ENCODE results near the gene ERBB2.
"Not testable (repeated sequence)": the region's sequence is repeated elsewhere in the genome, so short reads cannot be mapped to it uniquely, and the experiment has no call there.

ERBB2 gene

DNA sequence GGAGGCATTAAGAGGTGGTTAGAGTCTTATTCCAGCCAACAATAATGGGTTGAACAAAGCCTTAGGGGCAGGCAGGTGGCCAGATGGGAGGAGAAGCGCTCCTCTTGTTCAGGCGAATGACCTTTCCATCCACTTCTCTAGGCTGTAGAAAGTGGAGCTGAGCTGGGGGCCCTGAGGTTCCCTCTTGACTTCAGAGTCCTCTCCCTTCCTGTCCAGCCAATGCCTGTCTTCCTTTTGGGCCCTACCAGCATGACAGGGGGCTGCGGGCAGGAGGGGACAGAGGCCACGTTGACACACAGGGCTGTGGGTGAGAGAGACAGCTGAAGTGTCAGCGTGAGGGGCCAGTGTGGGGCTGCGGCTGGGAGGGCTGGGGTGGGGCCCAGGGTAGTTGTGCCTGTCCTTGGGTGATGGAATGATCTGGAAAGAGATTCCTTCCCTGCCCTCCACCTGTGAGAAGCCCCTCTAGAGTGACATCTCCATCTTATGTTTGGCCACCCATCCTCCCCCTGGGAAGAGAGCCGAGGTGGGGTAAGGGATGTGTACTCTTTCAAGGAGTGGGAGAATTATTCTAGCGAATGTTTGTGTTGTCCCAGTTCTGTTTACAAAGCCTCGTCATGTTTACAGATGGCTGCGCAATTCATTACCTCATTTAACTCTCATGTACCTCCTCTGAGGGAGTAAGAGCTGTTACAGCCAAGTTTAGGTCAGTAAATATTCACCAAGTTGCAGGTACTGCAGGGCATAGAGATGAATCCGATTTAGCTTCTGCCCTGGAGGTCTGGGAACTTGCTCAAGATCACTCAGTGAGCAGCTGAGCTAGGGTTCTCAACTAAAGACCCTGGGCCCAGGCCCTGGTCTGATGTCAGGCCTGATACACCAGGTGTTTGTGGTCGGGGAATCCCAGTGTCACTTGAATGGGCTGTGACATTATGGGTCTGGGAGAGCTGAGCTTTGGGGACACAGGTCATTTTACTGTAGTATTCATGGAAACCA, 3.3 kb downstream of the ERBB2 start:
- no peaks in the 10 kb centered on the region for H3K9me3 Mint-ChIP-seq
- H3K4me3 Mint-ChIP-seq, result no peak overlapping the region
- no peaks in the 10 kb centered on the region for H3K36me3 Mint-ChIP-seq
- peaks cover 26% of the 10 kb centered on the region for H3K4me1 Mint-ChIP-seq
- peak overlapping the region; percentile 57 for H3K27ac Mint-ChIP-seq
- DNase-seq (ENCODE audit: low spot score in 2 of 2) (no peak), ATAC-seq (peak; percentile 55)

DNA sequence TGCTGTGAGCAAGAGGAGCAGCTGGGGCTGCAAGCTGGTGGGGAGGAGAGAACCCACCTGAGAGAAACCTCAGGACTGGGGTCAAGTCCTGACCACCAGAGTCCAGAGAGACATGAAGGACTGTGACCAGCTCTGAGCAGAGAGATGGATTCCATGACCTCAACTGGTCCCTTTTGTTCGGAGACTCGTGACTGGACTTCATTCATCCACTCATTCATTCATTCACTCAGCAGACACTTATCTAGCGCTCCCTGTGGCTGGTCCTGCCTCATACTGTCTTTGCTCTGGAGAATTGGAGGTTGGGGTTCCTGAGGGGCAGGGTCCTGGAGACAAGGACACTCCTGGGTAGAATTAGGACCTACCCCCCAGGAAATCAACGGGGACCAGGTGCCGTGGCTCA, 4.0 kb downstream of the ERBB2 start:
- Mint-ChIP-seq H3K9me3 (no peaks in the 10 kb centered on the region), H3K36me3 (no peaks in the 10 kb centered on the region), H3K4me1 (peaks cover 29% of the 10 kb centered on the region), H3K27ac (peak overlapping the region; percentile 57), H3K4me3 (no peak overlapping the region)
- no peak for DNase-seq (ENCODE audit: low spot score in 2 of 2)
- no peak for ATAC-seq

DNA sequence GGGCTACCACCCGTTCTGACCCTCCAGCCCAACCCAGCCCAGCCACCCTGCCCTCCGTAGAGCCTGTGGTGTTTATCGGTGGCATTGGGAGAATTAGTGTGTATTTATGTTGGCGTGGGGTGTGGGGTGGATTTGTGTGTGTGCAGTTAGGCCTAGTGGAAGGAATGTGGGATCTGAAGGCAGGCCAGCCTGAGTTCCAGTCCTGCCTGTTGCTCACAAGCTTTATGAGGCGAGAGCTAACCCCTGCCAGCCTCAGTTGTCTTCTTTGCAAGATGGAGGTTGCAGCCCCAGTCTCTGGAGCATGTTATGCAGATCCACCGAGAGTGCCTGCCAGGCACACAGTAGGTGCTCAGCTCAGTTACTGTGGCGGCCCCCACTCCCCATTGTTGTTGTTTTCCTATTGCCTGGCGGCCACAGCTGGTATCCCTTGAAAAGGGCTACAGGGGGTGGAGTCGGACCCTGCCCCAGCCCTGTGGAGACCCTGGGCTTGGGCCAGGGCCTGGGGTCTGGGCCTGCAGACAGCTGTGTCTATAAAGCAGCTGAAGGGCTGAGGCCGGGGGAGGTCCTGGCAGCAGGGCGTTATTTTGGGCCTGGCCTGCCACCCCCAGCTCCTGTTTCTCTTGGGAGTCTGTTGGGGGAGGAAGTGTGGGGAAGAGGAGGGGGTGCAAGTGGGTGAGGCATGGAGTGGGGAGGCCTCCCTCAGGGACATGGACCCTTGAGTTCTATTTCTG, 5.1 kb downstream of the ERBB2 start:
- no peaks in the 10 kb centered on the region for H3K9me3 Mint-ChIP-seq
- H3K36me3 Mint-ChIP-seq, result no peaks in the 10 kb centered on the region
- DNase-seq (ENCODE audit: low spot score in 2 of 2) (no peak), ATAC-seq (no peak)
- no peak overlapping the region for H3K4me3 Mint-ChIP-seq
- peak overlapping the region; percentile 57 for H3K27ac Mint-ChIP-seq
- peaks cover 28% of the 10 kb centered on the region for H3K4me1 Mint-ChIP-seq

DNA sequence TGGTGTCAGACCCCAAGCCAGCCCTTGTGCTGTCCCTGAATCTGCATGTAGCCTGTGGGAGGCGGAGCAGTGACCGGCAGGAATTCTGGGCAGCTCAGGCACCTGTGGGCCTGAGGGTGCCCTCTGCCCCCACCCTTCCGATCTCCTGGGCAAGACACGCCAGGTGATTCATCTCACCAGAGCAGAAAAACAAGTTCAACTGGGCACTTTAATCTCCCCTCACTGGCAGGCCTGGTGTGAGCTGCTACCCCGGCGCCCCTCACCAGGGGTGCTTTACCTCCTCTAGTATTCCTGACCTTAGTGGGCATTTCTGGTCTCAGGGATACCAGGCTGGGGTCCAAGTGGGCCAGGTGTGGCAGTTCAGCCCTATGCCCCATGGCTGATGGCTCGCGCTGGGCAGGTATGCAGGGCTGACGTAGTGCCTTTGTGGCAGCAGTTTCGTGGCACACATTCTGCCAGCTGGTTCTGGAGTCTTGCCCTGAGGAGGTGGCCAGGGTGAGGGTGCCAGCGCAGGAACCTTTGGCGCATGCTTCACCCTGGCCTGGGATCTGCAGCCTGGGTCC, 6.0 kb downstream of the ERBB2 start:
- no peak for ATAC-seq
- no peaks in the 10 kb centered on the region for H3K36me3 Mint-ChIP-seq
- no peaks in the 10 kb centered on the region for H3K9me3 Mint-ChIP-seq
- H3K4me3 Mint-ChIP-seq, result no peak overlapping the region
- DNase-seq (ENCODE audit: low spot score in 2 of 2), result no peak
- H3K4me1 Mint-ChIP-seq, result peaks cover 28% of the 10 kb centered on the region
- no peak overlapping the region for H3K27ac Mint-ChIP-seq

DNA sequence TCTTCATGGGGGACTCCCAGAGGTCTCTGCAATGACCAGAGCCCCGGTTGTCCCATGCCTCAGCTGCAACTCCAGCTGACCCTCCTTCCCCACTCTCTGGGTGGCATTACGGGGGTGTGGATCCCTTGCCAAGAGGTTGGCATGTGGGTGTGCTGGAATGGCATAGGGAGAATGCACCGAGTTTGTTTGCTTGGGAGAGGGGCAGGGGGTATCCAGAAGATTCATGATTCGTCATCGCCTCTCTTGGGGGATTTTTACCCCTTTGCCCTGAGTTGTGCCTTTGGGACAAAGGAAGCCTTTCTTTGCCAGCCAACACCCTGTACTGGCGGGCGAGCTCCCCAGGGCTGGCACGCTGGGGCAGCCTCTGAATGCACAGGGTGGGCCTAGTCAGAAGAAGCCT, 6.5 kb downstream of the ERBB2 start:
- Mint-ChIP-seq H3K36me3 (no peaks in the 10 kb centered on the region), H3K4me1 (peaks cover 28% of the 10 kb centered on the region), H3K4me3 (no peak overlapping the region), H3K9me3 (no peaks in the 10 kb centered on the region), H3K27ac (no peak overlapping the region)
- no peak for DNase-seq (ENCODE audit: low spot score in 2 of 2)
- ATAC-seq, result no peak

DNA sequence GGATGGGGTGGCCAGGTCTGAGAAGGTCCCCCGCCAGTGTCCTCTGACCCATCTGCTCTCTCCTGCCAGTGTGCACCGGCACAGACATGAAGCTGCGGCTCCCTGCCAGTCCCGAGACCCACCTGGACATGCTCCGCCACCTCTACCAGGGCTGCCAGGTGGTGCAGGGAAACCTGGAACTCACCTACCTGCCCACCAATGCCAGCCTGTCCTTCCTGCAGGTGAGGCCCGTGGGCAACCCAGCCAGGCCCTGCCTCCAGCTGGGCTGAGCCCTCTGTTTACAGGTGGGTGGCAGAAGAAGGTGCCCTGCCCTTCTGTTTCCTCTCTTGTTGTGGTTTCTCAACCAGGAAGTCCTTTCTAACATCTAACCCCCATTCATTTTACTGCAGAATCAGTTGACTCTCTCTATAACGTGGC, 7.1 kb downstream of the ERBB2 start:
- peak overlapping the region; percentile 87 for H3K27ac Mint-ChIP-seq

DNA sequence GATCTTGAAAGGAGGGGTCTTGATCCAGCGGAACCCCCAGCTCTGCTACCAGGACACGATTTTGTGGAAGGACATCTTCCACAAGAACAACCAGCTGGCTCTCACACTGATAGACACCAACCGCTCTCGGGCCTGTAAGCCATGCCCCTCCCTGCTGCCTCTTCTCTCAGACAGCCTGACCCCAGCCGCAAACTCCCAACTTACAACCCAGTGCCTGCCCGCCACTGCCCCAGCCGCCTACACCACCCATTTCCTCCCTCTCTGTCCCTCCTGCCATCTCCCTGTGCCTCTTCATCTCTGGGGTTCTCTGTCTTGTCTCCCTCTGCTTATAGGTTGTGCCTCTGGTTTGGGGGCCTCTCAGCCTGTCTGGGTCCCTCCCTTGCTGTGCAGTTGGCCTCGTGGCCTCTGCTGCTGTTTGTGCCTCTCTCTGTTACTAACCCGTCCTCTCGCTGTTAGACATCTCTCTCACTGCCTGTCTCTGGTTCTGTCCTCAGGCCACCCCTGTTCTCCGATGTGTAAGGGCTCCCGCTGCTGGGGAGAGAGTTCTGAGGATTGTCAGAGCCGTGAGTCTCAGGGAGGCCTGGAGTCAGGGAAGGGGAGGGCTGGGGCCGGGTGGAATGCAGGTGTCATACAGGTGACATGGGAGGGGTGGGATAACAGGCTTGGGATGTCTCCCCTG, 9.6 kb downstream of the ERBB2 start:
- DNase-seq (ENCODE audit: low spot score in 2 of 2), result no peak
- peak overlapping the region; percentile 34 for H3K4me3 Mint-ChIP-seq
- H3K36me3 Mint-ChIP-seq, result no peaks in the 10 kb centered on the region
- H3K27ac Mint-ChIP-seq, result peak overlapping the region; percentile 90
- ATAC-seq, result peak; percentile 29
- H3K9me3 Mint-ChIP-seq, result no peaks in the 10 kb centered on the region
- H3K4me1 Mint-ChIP-seq, result peaks cover 21% of the 10 kb centered on the region

More for the DNA sequence above, 7.1 kb downstream of the ERBB2 start:
- H3K36me3 Mint-ChIP-seq, result no peaks in the 10 kb centered on the region
- DNase-seq (ENCODE audit: low spot score in 2 of 2) (no peak), ATAC-seq (no peak)
- H3K9me3 Mint-ChIP-seq, result no peaks in the 10 kb centered on the region
- peaks cover 28% of the 10 kb centered on the region for H3K4me1 Mint-ChIP-seq
- H3K4me3 Mint-ChIP-seq, result no peak overlapping the region

DNA sequence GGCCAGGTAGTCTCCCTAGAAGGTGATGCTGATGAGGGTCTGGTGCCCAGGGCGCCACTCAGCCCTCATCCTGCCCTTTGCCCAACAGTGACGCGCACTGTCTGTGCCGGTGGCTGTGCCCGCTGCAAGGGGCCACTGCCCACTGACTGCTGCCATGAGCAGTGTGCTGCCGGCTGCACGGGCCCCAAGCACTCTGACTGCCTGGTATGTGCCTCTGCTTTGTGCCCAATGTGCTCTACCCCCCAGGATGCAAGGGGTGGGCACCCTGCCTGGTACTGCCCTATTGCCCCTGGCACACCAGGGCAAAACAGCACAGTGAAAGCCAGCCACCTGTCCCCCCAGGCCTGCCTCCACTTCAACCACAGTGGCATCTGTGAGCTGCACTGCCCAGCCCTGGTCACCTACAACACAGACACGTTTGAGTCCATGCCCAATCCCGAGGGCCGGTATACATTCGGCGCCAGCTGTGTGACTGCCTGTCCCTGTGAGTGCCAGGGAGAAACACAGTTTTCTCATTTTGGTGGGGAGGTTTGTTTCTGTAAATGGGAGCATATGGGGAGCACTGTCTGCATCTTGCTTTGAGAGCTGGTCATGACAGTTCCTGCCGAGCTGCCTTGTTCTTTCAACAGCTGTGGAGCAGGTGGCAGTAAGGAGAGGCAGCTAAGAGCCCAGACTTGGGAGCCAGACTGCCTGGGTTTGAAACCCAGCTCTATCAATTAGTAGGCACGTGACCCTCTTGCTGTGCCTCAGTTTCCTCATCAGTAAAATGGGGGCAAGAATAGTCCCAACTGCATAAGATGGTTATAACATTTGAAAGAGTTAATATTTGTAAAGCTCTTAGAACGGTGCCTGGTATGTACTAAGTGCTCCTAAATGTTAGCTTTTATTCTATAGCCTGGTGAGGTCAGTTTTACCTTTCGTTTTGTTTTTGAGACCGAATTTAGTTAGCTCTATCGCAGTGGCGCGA, 10.4 kb downstream of the ERBB2 start:
- H3K4me3 Mint-ChIP-seq, result peak overlapping the region; percentile 34
- no peaks in the 10 kb centered on the region for H3K36me3 Mint-ChIP-seq
- H3K27ac Mint-ChIP-seq, result peak overlapping the region; percentile 90
- peaks cover 21% of the 10 kb centered on the region for H3K4me1 Mint-ChIP-seq
- no peak for DNase-seq (ENCODE audit: low spot score in 2 of 2)
- no peaks in the 10 kb centered on the region for H3K9me3 Mint-ChIP-seq
- ATAC-seq, result peak; percentile 27

DNA sequence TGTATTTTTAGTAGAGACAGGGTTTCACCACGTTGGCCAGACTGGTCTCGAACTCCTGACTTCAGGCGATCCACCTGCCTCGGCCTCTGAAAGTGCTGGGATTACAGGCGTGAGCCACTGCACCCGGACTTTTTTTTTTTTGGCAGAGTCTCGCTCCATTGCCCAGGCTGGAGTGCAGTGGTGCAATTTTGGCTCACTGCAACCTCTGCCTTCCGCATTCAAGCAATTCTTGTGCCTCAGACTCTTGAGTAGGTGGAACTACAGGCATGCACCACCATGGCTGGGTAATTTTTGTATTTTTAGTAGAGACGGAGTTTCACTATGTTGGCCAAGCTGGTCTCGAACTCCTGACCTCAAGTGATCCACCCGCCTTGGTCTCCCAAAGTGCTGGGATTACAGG, 11.2 kb downstream of the ERBB2 start:
- H3K4me3 Mint-ChIP-seq; H3K27ac Mint-ChIP-seq; H3K9me3 Mint-ChIP-seq; DNase-seq (ENCODE audit: low spot score in 2 of 2); H3K36me3 Mint-ChIP-seq; ATAC-seq: not testable (repeated sequence)
- peaks cover 21% of the 10 kb centered on the region for H3K4me1 Mint-ChIP-seq

DNA sequence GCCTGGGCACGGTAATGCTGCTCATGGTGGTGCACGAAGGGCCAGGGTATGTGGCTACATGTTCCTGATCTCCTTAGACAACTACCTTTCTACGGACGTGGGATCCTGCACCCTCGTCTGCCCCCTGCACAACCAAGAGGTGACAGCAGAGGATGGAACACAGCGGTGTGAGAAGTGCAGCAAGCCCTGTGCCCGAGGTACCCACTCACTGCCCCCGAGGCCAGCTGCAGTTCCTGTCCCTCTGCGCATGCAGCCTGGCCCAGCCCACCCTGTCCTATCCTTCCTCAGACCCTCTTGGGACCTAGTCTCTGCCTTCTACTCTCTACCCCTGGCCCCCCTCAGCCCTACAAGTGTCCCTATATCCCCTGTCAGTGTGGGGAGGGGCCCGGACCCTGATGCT, 12.0 kb downstream of the ERBB2 start:
- peaks cover 19% of the 10 kb centered on the region for H3K4me1 Mint-ChIP-seq
- no peak overlapping the region for H3K4me3 Mint-ChIP-seq
- DNase-seq (ENCODE audit: low spot score in 2 of 2) (no peak), ATAC-seq (no peak)
- H3K9me3 Mint-ChIP-seq, result no peaks in the 10 kb centered on the region
- no peaks in the 10 kb centered on the region for H3K36me3 Mint-ChIP-seq
- no peak overlapping the region for H3K27ac Mint-ChIP-seq

DNA sequence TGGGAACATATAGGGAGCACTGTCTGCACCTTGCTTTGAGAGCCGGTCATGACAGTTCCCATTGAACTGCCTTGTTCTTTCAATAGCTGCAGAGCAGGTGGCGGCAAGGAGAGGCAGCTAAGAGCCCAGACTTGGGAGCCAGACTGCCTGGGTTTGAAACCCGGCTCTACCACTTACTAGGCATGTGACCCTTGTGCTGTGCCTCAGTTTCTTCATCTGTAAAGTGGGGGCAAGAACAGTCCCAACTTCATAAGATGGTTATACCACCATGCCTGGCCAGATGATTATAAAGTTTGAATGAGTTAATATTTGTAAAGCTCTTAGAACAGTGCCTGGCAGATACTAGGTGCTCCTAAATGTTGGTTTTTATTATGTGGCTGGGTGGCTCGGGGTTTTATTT, 14.4 kb downstream of the ERBB2 start:
- no peak for ATAC-seq

DNA sequence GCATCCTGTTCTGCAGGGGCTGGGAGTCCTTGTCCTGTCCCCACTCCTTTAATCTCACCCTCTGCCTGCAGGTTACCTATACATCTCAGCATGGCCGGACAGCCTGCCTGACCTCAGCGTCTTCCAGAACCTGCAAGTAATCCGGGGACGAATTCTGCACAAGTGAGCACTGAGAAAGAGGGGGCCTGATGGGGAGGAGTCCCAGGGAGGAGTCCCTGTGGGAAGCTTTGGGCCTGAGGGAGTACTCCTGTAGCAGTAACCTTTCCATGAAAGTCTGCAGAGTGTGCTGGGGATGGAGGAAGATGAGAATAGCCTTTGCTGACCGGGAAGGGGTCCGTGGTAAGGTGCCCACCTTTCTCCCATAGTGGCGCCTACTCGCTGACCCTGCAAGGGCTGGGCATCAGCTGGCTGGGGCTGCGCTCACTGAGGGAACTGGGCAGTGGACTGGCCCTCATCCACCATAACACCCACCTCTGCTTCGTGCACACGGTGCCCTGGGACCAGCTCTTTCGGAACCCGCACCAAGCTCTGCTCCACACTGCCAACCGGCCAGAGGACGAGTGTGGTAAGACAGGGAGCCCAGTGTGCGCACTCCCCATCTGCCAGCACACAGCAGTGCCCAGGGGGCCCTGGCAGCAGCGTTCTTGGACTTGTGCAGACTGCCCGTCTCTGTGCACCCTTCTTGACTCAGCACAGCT, 15.7 kb downstream of the ERBB2 start:
- Mint-ChIP-seq H3K4me1 (no peaks in the 10 kb centered on the region), H3K9me3 (no peaks in the 10 kb centered on the region), H3K4me3 (no peak overlapping the region), H3K27ac (no peak overlapping the region), H3K36me3 (no peaks in the 10 kb centered on the region)
- no peak for DNase-seq (ENCODE audit: low spot score in 2 of 2)
- ATAC-seq, result peak; percentile 21

More for the DNA sequence above, 14.4 kb downstream of the ERBB2 start:
- DNase-seq (ENCODE audit: low spot score in 2 of 2), result no peak
- Mint-ChIP-seq H3K4me3 (no peak overlapping the region), H3K4me1 (peaks cover 6% of the 10 kb centered on the region), H3K36me3 (no peaks in the 10 kb centered on the region), H3K27ac (no peak overlapping the region), H3K9me3 (no peaks in the 10 kb centered on the region)

DNA sequence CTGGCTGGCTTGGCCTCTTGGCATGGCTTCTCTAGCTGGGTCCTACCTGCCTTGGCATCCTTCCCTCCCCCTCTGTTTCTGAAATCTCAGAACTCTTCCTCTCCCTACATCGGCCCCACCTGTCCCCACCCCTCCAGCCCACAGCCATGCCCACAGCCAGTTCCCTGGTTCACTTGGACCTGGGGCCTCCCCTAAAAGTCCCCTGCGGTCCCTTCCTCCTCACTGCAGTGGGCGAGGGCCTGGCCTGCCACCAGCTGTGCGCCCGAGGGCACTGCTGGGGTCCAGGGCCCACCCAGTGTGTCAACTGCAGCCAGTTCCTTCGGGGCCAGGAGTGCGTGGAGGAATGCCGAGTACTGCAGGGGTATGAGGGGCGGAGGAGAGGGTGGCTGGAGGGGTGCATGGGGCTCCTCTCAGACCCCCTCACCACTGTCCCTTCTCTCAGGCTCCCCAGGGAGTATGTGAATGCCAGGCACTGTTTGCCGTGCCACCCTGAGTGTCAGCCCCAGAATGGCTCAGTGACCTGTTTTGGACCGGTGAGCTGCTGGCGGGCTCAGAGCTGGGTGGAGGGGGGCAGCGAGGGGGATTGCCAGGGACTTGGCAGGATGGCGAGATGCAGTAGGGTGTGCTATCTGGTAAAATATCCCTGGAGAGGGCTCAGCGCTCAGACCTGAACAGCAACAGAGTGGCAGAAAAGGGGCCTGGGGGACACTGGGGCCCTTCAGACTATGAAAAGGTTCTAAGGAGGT, 16.4 kb downstream of the ERBB2 start:
- ATAC-seq (peak; percentile 9), DNase-seq (ENCODE audit: low spot score in 2 of 2) (no peak)
- Mint-ChIP-seq H3K27ac (no peak overlapping the region), H3K9me3 (no peaks in the 10 kb centered on the region), H3K4me3 (no peak overlapping the region), H3K4me1 (no peaks in the 10 kb centered on the region), H3K36me3 (no peaks in the 10 kb centered on the region)
